CD4-positive, alpha-beta T cell (primary cell): ENCODE measurements around the gene CCL4L2. TPM values are rescaled to one million over a fixed set of nuclear protein-coding genes. Genes with fewer than 3 reads are reported as not detected.
"Not testable (repeated sequence)": the region's sequence is repeated elsewhere in the genome, so short reads cannot be mapped to it uniquely, and the experiment has no call there.

Experiments used
- ATAC-seq: fragments of 200-7000 bp; cut with Tn5 transposase; one replicate; pipeline ENCODE4 v1.10.0; 2022; ENCODE audit warnings: mild to moderate bottlenecking; ENCODE audit not compliant: poor library complexity
- CTCF ChIA-PET: fragments of 350-600 bp; sonication (Branson Sonifier 250); formaldehyde crosslinking; loops from one replicate; lab custom pipeline; 2021; ENCODE audit warnings: antibody characterized with exemption, inconsistent platforms; lab: Charles Lee
- POLR2A ChIA-PET: fragments of 350-600 bp; sonication (Branson Sonifier 250); formaldehyde crosslinking; loops from one replicate; lab custom pipeline; 2021; ENCODE audit warnings: antibody characterized with exemption, inconsistent platforms; lab: Charles Lee
- DNase-seq, 14 experiments: peaks; one replicate each; pipeline ENCODE4 v3.0.0-alpha.2; 2013 to 2020; ENCODE audit warnings: mixed read lengths in 2 of 14
- H3K27ac ChIP-seq, 2 donors: one replicate each; pipeline versions ENCODE4 v1.5.1 to v1.7.0; 2013; ENCODE audit warnings: low read length in 2 of 2, low read depth in 1 of 2, mild to moderate bottlenecking in 1 of 2
- H3K27me3 ChIP-seq, 2 experiments: 1 replicate in 1 of 2; 2 replicates in 1 of 2; pipeline versions ENCODE4 v1.6.1 to v1.7.0; 2013; ENCODE audit warnings: low read length in 2 of 2, control low read depth in 1 of 2, mild to moderate bottlenecking in 1 of 2, moderate library complexity in 1 of 2; ENCODE audit not compliant: insufficient read depth in 2 of 2, control insufficient read depth in 1 of 2
- H3K36me3 ChIP-seq: one replicate; pipeline ENCODE4 v1.6.1; 2013; ENCODE audit warnings: low read length, control low read depth; ENCODE audit not compliant: insufficient read depth
- H3K4me1 ChIP-seq: one replicate; pipeline ENCODE4 v1.6.1; 2013; ENCODE audit warnings: low read length, control low read depth; ENCODE audit not compliant: insufficient read depth
- H3K4me3 ChIP-seq: one replicate; pipeline ENCODE4 v1.5.1; 2013; ENCODE audit warnings: mild to moderate bottlenecking, low read length, moderate library complexity
- H3K9me3 ChIP-seq, 2 experiments: 1 replicate in 1 of 2; 2 replicates in 1 of 2; pipeline versions ENCODE4 v1.6.1 to v1.7.0; 2013; ENCODE audit warnings: low read length in 2 of 2, mild to moderate bottlenecking in 2 of 2, control low read depth in 1 of 2, moderate library complexity in 1 of 2; ENCODE audit not compliant: control insufficient read depth in 1 of 2, insufficient read depth in 1 of 2
- H3K27ac Mint-ChIP-seq: one replicate; pipeline ENCODE4 v1.8.0; 2020; ENCODE audit warnings: mixed read lengths
- H3K27me3 Mint-ChIP-seq: one replicate; pipeline ENCODE4 v1.8.0; 2021; ENCODE audit warnings: mixed read lengths
- H3K36me3 Mint-ChIP-seq: one replicate; pipeline ENCODE4 v1.8.0; 2021; ENCODE audit warnings: low read depth, mixed read lengths
- H3K4me1 Mint-ChIP-seq: one replicate; pipeline ENCODE4 v1.8.0; 2021; ENCODE audit warnings: low read depth, mixed read lengths
- H3K4me3 Mint-ChIP-seq: one replicate; pipeline ENCODE4 v1.8.0; 2020; ENCODE audit warnings: mild to moderate bottlenecking, mixed read lengths
- H3K9me3 Mint-ChIP-seq: one replicate; pipeline ENCODE4 v1.8.0; 2020; ENCODE audit warnings: mixed read lengths
- CTCF ChIP-seq: fragments of 200-600 bp; IDR thresholded peaks from one replicate; pipeline ENCODE4 v1.8.0; 2022; ENCODE audit warnings: antibody characterized with exemption, mild to moderate bottlenecking
- intact Hi-C, 2 experiments: fragments of 100-400 bp; cut with DNase I in 1 of 2; cut with micrococcal nuclease in 1 of 2; formaldehyde crosslinking; loops; one replicate each; pipeline versions ENCODE4 v1.15.1 to v1.9.0; 2023 to 2025; cut with DNase I, micrococcal nuclease
- total RNA-seq, 174 experiments: library from RNA in 2 of 174; stranded (reverse) in 2 of 174; gene quantifications; one replicate each; pipeline ENCODE4 v1.2.3 and lab custom pipeline; 2021 to 2026

CCL4L2 gene
- total RNA-seq, 2 experiments from 2014 or later = 0.25 TPM; not detected in 1

- H3K4me1 Mint-ChIP-seq = no peaks in the 10 kb centered on the region
- ATAC-seq (no peak), DNase-seq (peak in 3 of 14 experiments; percentile 45 to 72 (median 57))
- TF ChIP-seq CTCF = no peak
- no peak overlapping the region for H3K27ac Mint-ChIP-seq
- no peak overlapping the region for H3K4me3 ChIP-seq
- no peaks in the 10 kb centered on the region for H3K36me3 ChIP-seq
- POLR2A ChIA-PET = no interaction called here
- peaks cover 9% of the 10 kb centered on the region for H3K27me3 Mint-ChIP-seq
- peaks cover 3 to 13% of the 10 kb centered on the region in 2 experiments for H3K27me3 ChIP-seq
- H3K9me3 Mint-ChIP-seq = no peaks in the 10 kb centered on the region
- intact Hi-C loops = no loop called here
- no peaks in the 10 kb centered on the region for H3K4me1 ChIP-seq
- no peak overlapping the region for H3K27ac ChIP-seq
- CTCF ChIA-PET = no interaction called here
- no peaks in the 10 kb centered on the region for H3K36me3 Mint-ChIP-seq
- no peak overlapping the region for H3K4me3 Mint-ChIP-seq
- no peaks in the 10 kb centered on the region for H3K9me3 ChIP-seq
These were observed 11.9 kb upstream of the CCL4L2 start for GRCh38 chr17:36198831-36199465.

- ATAC-seq, H3K9me3 Mint-ChIP-seq, DNase-seq, H3K27me3 ChIP-seq, CTCF ChIA-PET, H3K36me3 Mint-ChIP-seq, H3K4me1 ChIP-seq, intact Hi-C loops, H3K4me1 Mint-ChIP-seq, POLR2A ChIA-PET, H3K27ac Mint-ChIP-seq, H3K36me3 ChIP-seq, H3K27ac ChIP-seq, H3K4me3 ChIP-seq, H3K9me3 ChIP-seq, H3K4me3 Mint-ChIP-seq, H3K27me3 Mint-ChIP-seq: not testable (repeated sequence)
These were observed 9.8 kb upstream of the CCL4L2 start for GRCh38 chr17:36201102-36201501.

GRCh38 chr17:36201506-36201905 is 9.4 kb upstream of the CCL4L2 start:
- H3K4me3 Mint-ChIP-seq, ATAC-seq, H3K27me3 Mint-ChIP-seq, intact Hi-C loops, POLR2A ChIA-PET, H3K4me3 ChIP-seq, H3K9me3 Mint-ChIP-seq, H3K27me3 ChIP-seq, H3K27ac ChIP-seq, H3K27ac Mint-ChIP-seq, H3K36me3 Mint-ChIP-seq, H3K4me1 Mint-ChIP-seq, H3K4me1 ChIP-seq, H3K9me3 ChIP-seq, H3K36me3 ChIP-seq, CTCF ChIA-PET: not testable (repeated sequence)
- DNase-seq = peak in 1 of 14 experiments; percentile 30

GRCh38 chr17:36203335-36203734 is 7.5 kb upstream of the CCL4L2 start:
- Mint-ChIP-seq H3K27me3 (no peaks in the 10 kb centered on the region), H3K36me3 (no peaks in the 10 kb centered on the region), H3K4me3 (no peak overlapping the region), H3K4me1 (no peaks in the 10 kb centered on the region), H3K27ac (no peak overlapping the region), H3K9me3 (no peaks in the 10 kb centered on the region)
- DNase-seq (no peak), ATAC-seq (no peak)
- Histone ChIP-seq H3K27me3 (no peaks in the 10 kb centered on the region), H3K4me3 (no peak overlapping the region), H3K4me1 (no peaks in the 10 kb centered on the region), H3K9me3 (no peaks in the 10 kb centered on the region), H3K36me3 (no peaks in the 10 kb centered on the region), H3K27ac (no peak overlapping the region)
- TF ChIP-seq CTCF = no peak
- intact Hi-C loops = no loop called here
- CTCF ChIA-PET = no interaction called here
- POLR2A ChIA-PET = no interaction called here
